ENCODE data around the gene RPRD1B.

RPRD1B gene

DNA sequence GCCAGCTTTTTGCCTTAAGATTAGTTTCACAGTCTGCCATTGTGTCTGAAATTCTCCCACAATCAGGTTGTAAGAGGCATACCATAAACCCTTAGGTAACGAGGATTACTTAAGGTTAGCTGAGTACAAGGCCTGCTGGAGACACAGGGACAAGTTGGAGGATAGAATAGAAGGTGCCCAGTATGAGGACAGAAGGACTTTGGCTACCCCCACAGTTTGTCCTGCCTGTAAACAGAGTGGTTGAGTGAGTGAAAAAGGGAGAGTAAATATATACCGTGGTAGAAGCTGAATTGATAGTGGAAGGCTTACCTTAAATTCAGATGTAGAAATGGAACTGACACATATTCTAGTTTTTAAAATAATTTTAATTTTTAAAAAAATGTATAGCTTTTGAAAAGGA is 19.3 kb downstream of the RPRD1B start:
- TF ChIP-seq, protein P1, sequence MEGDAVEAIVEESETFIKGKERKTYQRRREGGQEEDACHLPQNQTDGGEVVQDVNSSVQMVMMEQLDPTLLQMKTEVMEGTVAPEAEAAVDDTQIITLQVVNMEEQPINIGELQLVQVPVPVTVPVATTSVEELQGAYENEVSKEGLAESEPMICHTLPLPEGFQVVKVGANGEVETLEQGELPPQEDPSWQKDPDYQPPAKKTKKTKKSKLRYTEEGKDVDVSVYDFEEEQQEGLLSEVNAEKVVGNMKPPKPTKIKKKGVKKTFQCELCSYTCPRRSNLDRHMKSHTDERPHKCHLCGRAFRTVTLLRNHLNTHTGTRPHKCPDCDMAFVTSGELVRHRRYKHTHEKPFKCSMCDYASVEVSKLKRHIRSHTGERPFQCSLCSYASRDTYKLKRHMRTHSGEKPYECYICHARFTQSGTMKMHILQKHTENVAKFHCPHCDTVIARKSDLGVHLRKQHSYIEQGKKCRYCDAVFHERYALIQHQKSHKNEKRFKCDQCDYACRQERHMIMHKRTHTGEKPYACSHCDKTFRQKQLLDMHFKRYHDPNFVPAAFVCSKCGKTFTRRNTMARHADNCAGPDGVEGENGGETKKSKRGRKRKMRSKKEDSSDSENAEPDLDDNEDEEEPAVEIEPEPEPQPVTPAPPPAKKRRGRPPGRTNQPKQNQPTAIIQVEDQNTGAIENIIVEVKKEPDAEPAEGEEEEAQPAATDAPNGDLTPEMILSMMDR (IDR thresholded peaks at IDR 0.05; ENCODE audit: insufficient read depth, low read length, missing control alignments), result no peak
- H3K4me3 ChIP-seq (ENCODE audit: low read depth, low read length), result no peak overlapping the region
- CTCF ChIA-PET, result interaction anchor here (1.3 to 31.9 kb wide), 9 partner anchors 9 to 489 kb away, joined by 3 to 1143 read pairs (median 4); partner anchors contain the start of genes RPRD1B, TGM2 and TTI1
- DNase-seq (ENCODE audit: low read depth, low spot score), result no peak
- POLR2A ChIA-PET, result interaction anchor here (1.0 kb wide), 1 partner anchor 9 kb away, joined by 6 read pairs; no protein-coding TSS in a partner anchor

- no peak for DNase-seq (ENCODE audit: low read depth, low spot score)
- TF ChIP-seq, protein P1 (IDR thresholded peaks at IDR 0.05; ENCODE audit: insufficient read depth, low read length, missing control alignments), result no peak
- CTCF ChIA-PET, result interaction anchor here (1.0 to 31.9 kb wide), 6 partner anchors 8 to 491 kb away, joined by 3 to 1143 read pairs (median 65); no protein-coding TSS in a partner anchor
- POLR2A ChIA-PET, result no interaction called here
- H3K4me3 ChIP-seq (ENCODE audit: low read depth, low read length), result no peak overlapping the region
Measured at GRCh38 chr20:38054647-38055046, 21.1 kb downstream of the RPRD1B start.

GRCh38 chr20:38055294-38055693 is 21.7 kb downstream of the RPRD1B start:
- DNase-seq (ENCODE audit: low read depth, low spot score), result no peak
- no peak overlapping the region for H3K4me3 ChIP-seq (ENCODE audit: low read depth, low read length)
- ChIA-PET POLR2A (no interaction called here), CTCF (interaction anchor here (1.0 to 31.9 kb wide), 7 partner anchors 9 to 492 kb away, joined by 3 to 1143 read pairs (median 52); no protein-coding TSS in a partner anchor)
- TF ChIP-seq, protein P1 (IDR thresholded peaks at IDR 0.05; ENCODE audit: insufficient read depth, low read length, missing control alignments), result no peak

- ChIA-PET POLR2A (no interaction called here), CTCF (interaction anchor here (0.9 to 31.9 kb wide), 11 partner anchors 8 to 491 kb away, joined by 3 to 1143 read pairs (median 23); partner anchors contain the start of gene TGM2)
- DNase-seq (ENCODE audit: low read depth, low spot score), result no peak
- TF ChIP-seq, protein P1 (IDR thresholded peaks at IDR 0.05; ENCODE audit: insufficient read depth, low read length, missing control alignments), result no peak
- no peak overlapping the region for H3K4me3 ChIP-seq (ENCODE audit: low read depth, low read length)
Measured at GRCh38 chr20:38055848-38056247, 22.3 kb downstream of the RPRD1B start.

GRCh38 chr20:38057351-38057972 is 23.9 kb downstream of the RPRD1B start:
- TF ChIP-seq, protein P1 (IDR thresholded peaks at IDR 0.05; ENCODE audit: insufficient read depth, low read length, missing control alignments), result peak; percentile 77
- ChIA-PET POLR2A (interaction anchor here (0.7 kb wide), 1 partner anchor 163 kb away, joined by 3 read pairs; no protein-coding TSS in a partner anchor), CTCF (interaction anchor here (0.6 to 31.9 kb wide), 66 partner anchors 10 to 494 kb away, joined by 3 to 1143 read pairs (median 5); partner anchors contain the start of genes RPRD1B, TGM2 and TTI1)
- DNase-seq (ENCODE audit: low read depth, low spot score), result no peak
- H3K4me3 ChIP-seq (ENCODE audit: low read depth, low read length), result no peak overlapping the region

DNA sequence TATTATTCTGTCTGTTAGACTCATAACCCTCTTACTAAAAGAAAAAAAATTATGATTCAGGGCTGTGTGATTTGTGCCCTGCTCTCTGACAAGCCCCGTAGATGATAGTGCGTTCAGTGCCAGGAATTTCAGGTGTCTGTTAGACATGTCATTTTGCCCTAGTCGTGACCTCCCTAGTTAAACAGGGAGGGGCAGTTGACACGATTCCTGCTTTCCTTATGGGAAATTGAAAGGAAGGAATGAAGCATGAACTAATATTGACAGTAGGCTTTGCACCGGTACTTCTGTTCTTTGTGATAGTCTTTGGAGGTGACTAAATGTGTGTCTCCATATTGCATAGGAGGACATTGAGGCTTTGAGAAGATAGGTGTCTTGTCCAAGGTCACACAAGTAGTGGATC is 26.3 kb downstream of the RPRD1B start:
- ChIA-PET CTCF (interaction anchor here (1.0 to 31.9 kb wide), 7 partner anchors 13 to 495 kb away, joined by 3 to 1143 read pairs (median 13); no protein-coding TSS in a partner anchor), POLR2A (no interaction called here)
- H3K4me3 ChIP-seq (ENCODE audit: low read depth, low read length), result no peak overlapping the region
- DNase-seq (ENCODE audit: low read depth, low spot score), result no peak
- TF ChIP-seq, protein P1 (IDR thresholded peaks at IDR 0.05; ENCODE audit: insufficient read depth, low read length, missing control alignments), result no peak
